Fibroblast of gingiva (primary cell): Measurements from ENCODE around the gene ALOX15B.
"Not testable (repeated sequence)": the region's sequence is repeated elsewhere in the genome, so short reads cannot be mapped to it uniquely, and the experiment has no call there.

Experiments
- DNase-seq: peaks from one replicate; pipeline ENCODE4 v3.0.0-alpha.2; 2011; ENCODE audit warnings: low read depth

Gene ALOX15B

DNA sequence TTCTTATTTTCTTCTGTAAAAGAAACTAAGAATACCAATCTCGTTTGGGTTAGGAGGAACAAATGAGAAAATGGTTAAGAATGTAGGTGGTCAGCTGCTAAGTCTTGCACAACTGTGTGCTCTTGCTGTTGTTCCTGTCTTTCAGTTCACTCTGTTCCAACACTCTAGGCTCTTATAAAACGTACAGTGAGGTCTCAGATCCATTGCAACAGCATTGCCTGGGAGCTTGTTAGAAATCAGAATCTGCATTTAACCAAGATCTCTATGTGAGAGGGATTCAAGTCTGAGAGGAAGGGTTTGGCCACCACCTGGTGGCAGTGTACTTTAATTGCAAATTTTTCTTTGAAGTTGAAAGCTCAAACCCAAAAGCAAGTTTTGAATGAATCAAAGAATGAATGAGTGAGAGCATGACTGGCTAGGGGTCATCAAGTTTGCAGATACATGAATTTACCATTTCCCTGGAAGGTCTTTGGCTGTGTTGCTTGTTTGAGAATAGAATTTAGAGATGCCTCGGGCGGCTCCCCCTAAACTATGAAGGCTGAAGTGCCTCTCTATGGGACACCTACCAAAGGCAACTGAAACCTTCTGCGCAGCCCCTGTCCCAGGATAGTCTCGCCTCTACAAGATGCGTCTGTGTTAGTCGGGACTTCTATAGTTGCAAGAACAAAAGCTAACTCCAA is 2.5 kb downstream of the ALOX15B start:
- peak; percentile 83 for DNase-seq

- no peak for DNase-seq
Measured at GRCh38 chr17:8041979-8042378, 3.1 kb downstream of the ALOX15B start.

DNA sequence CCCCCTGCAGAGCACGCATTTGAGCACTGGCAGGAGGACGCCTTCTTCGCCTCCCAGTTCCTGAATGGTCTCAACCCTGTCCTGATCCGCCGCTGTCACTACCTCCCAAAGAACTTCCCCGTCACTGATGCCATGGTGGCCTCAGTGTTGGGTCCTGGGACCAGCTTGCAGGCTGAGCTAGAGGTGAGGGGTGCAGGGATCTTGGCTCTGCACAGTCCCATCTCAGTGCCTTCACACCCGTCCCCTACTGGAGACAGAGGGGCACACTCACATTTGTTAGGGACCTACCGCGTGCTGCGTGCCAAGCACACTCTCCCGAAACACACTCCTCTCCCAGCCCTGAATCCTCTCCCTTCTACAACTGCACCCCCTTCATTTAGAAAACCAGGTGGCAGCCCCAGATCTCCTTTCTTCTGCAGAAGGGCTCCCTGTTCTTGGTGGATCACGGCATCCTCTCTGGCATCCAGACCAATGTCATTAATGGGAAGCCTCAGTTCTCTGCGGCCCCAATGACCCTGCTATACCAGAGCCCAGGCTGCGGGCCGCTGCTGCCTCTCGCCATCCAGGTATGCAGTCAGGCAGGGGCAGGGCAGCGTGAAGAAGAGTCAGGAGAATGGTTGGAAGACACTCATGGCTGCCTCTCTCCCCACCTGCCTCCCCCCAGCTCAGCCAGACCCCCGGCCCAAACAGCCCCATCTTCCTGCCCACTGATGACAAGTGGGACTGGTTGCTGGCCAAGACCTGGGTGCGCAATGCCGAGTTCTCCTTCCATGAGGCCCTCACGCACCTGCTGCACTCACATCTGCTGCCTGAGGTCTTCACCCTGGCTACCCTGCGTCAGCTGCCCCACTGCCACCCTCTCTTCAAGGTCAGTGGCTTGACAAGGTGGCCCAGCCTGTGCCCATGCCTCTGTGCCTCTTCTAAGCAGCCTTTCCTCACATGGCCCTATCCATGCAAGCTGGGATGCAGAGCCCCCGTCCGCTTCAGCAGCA is 6.3 kb downstream of the ALOX15B start:
- DNase-seq = no peak

DNA sequence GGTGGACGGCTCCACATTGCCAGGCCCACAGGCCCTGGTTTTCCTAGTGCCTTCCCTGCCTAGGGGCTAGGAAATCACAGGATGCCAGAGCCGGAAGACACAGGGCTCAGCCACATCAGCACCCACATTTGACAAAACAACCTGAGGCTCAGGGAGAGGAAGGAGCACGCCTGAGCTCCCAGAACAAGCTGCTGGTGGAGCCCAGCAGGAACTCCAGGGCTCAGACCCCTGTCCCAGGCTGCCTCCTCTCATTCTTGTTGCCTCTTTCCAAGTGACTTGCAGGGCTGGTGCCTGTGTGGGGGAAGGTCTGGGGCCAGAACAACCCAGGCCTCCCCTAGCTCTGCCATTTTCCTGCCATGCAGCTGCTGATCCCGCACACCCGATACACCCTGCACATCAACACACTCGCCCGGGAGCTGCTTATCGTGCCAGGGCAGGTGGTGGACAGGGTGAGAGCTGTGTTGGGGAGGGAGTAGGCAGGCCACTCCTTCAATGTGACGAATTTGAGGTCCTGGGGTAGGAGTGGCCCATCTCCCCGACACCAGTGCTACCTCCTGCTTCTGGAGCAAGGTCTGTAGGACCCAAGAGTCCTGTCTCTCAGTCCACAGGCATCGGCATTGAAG is 7.6 kb downstream of the ALOX15B start:
- DNase-seq = no peak

GRCh38 chr17:8046929-8047768 is 8.3 kb downstream of the ALOX15B start:
- no peak for DNase-seq

- DNase-seq = no peak
Measured at GRCh38 chr17:8047769-8048110, 8.9 kb downstream of the ALOX15B start.

GRCh38 chr17:8048236-8048635 is 9.4 kb downstream of the ALOX15B start:
- DNase-seq = no peak

DNA sequence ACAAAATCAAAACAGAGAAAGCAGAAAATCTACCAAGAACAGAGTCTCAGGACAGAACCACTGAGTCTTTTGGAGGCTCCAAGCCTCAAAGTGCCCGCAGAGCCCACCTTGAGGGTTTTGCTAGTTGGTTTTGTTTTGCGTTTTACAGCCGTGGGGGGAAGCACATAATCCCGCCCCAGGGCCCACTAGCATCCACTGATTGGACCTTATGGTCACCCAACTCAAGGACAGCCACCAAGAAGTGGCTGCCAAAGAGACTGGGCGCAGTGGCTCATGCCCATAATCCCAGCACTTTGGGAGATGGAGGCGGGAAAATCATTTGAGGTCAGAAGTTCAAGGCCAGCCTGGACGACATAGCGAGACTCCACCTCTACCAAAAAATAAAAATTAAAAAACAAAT is 9.9 kb downstream of the ALOX15B start:
- no peak for DNase-seq

- DNase-seq = no peak
Measured at GRCh38 chr17:8051831-8052230, 13.0 kb downstream of the ALOX15B start.

GRCh38 chr17:8052256-8053252 is 13.7 kb downstream of the ALOX15B start:
- no peak for DNase-seq

DNA sequence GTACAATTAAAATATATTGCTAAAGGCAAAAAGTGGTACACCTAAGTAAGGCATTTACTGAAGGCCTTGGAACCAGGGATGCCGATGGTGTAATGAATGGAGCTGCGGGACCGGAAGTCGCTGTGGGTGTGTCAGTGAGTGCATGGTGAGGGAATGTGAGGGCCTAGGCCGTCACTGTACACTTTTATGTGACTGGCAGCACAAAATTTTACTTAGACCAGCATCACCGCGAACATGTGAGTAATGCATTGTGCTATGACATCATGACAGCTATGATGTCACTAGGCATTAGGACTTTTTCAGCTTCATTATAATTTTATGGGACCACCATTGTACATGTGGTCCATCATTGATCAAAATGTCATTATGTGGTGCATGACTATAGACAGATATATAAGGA is 14.7 kb downstream of the ALOX15B start:
- DNase-seq = no peak

- DNase-seq = no peak
Measured at GRCh38 chr17:8055851-8056231, 17.0 kb downstream of the ALOX15B start.

DNA sequence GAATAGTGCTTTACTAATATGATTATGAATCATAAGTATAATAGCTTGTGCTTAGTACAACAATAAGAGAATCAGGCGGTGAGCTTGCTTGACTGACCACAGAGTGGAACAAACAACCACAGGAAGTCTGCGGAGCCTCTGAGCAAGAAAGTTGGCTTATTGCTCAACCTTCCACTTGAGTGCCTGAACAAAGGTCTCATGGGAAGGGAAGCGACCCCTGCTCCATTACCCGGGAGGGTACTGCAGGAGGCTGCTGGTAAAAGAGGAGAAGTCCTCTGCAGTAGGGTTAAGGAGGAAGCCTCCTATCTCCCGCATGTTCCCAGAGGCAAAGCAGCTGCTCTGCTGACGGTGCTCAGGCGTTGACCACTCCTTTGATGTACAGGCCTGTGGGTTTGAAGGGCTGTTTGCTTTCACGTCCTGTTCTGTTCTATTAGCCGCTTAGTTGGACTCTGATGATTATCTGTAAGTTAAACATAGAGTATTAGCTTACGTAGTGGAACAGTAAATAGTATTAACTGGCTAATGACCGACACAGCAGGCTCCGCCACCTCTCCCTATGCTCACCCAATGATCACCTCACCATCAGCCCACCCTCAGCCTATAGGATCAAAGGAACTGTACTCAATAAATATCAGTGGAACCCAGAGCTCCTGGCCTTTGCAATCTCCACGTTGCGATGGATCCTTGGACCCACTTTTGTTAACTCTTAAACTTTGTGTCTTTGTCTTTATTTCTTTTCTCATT is 17.5 kb downstream of the ALOX15B start:
- DNase-seq = peak; percentile 78

DNA sequence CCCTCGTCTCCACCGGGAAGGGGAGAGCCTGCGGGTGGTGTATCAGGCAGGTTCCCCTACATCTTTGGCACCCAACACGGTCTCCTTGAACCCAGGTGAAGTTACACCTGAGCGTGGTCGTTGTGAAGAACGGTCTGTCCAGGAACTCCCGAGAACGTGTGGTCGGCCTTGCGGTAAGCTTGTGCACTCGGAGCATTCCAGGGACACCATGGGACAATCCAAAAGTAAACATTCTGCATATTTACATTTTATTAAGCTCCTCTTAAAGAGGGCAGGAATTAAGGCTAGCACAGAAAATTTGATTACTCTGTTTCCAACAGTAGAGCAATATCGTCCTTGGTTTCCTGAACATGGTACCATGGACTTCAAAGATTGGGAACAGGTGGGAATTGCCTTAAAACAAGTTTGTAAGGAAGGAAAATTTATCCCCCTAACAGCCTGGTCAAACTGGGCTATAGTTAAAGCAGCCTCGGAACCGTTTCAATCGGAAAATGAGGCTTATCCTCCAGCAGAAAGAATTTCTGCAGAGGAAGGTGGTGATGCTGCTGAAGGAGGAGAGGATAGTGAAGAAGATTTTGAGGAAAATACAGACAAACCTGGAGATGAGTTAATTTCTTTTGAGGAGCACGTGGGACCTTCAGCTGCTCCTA is 18.2 kb downstream of the ALOX15B start:
- no peak for DNase-seq

DNA sequence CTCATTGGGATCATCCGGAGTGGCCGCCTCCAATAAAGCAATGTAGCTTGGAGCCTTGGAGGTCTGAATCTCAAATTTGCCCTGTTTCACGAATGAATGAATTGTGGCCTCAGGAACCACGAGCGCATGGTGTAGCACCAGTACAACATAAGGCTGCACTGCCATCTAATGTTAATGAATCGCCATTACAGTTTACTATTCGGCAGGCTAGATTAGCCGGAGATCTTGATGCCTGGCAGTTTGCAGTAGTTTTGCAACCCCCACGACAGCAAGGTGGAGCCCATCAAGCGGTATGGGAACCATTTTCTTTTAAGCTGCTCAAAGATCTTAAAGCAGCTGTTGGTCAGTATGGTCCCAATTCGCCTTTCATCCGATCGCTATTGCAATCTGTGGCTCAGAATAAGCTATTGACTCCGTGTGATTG is 18.8 kb downstream of the ALOX15B start:
- DNase-seq = peak; percentile 64

DNA sequence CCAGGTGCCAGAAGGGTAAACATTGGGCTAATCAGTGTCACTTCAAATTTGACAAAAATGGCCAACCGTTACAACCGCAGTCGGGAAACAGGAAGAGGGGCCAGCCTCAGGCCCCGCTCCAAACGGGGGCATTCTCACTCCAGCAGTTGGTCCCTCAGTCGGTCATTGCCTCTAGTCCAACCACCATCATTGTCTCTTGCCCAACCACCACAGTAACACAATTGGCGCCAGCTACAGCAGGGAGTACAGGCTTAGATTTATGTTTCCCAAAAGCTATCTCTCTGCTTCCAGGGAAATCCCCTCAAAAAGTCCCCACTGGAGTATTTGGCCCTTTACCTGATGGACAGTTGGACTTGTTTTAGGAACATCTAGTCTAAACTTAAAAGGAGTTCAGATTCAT is 20.3 kb downstream of the ALOX15B start:
- no peak for DNase-seq

- peak; percentile 56 for DNase-seq
Measured at GRCh38 chr17:8060274-8060673, 21.4 kb downstream of the ALOX15B start.

- DNase-seq = not testable (repeated sequence)
Measured at GRCh38 chr17:8061851-8062250, 23.0 kb downstream of the ALOX15B start.

DNA sequence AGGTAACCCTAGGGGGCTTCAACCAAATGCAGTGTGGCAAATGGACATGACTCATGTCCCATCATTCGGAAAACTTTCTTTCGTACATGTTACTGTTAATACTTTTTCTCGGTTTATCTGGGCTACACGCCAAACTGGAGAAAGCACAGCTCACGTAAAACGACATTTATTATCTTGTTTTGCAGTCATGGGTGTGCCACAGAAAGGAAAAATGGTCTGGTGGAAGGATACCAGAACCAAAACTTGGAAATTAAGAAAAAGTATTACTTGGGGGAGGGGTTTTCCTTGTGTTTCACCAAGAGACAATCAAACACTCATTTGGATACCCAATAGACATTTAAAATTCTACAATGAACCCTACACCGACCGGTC is 23.6 kb downstream of the ALOX15B start:
- DNase-seq = no peak
